Measurements from ENCODE around the gene SNAI3.
A peak's percentile ranks its signal among the peaks of the same experiment; 100 is the strongest.

SNAI3 gene

GRCh38 chr16:88642881-88643643, 43.2 kb downstream of the SNAI3 start:
- Histone ChIP-seq H3K9me3 (ENCODE audit: control insufficient read depth, insufficient read depth, low read length) (no peaks in the 10 kb centered on the region), H3K36me3 (ENCODE audit: control insufficient read depth, insufficient read depth, low read length) (peaks cover 4% of the 10 kb centered on the region; the same call in 1 of the 2 replicates), H3K4me1 (ENCODE audit: control insufficient read depth, insufficient read depth, low read length) (peaks cover 17% of the 10 kb centered on the region), H3K27me3 (ENCODE audit: control insufficient read depth, insufficient read depth, low read length) (no peaks in the 10 kb centered on the region), H3K4me3 (ENCODE audit: low read depth, low read length) (no peak overlapping the region), H3K27ac (ENCODE audit: low read depth, low read length) (no peak overlapping the region), H3K9ac (ENCODE audit: low read depth, low read length) (no peak overlapping the region)

- Histone ChIP-seq H3K27me3 (ENCODE audit: control insufficient read depth, insufficient read depth, low read length) (0 out of 2 replicates have a peak, but pooled peaks cover 2% of the 10 kb centered on the region), H3K4me3 (ENCODE audit: low read depth, low read length) (no peak overlapping the region), H3K27ac (ENCODE audit: low read depth, low read length) (no peak overlapping the region), H3K9ac (ENCODE audit: low read depth, low read length) (no peak overlapping the region), H3K9me3 (ENCODE audit: control insufficient read depth, insufficient read depth, low read length) (no peaks in the 10 kb centered on the region), H3K4me1 (ENCODE audit: control insufficient read depth, insufficient read depth, low read length) (peaks cover 22% of the 10 kb centered on the region), H3K36me3 (ENCODE audit: control insufficient read depth, insufficient read depth, low read length) (peaks cover 4% of the 10 kb centered on the region; the same call in 1 of the 2 replicates)
Observed at GRCh38 chr16:88640498-88641247, 45.6 kb downstream of the SNAI3 start.

- Histone ChIP-seq H3K4me3 (ENCODE audit: low read depth, low read length) (no peak overlapping the region), H3K27ac (ENCODE audit: low read depth, low read length) (no peak overlapping the region), H3K9me3 (ENCODE audit: control insufficient read depth, insufficient read depth, low read length) (no peaks in the 10 kb centered on the region), H3K4me1 (ENCODE audit: control insufficient read depth, insufficient read depth, low read length) (peaks cover 22% of the 10 kb centered on the region), H3K36me3 (ENCODE audit: control insufficient read depth, insufficient read depth, low read length) (peaks cover 4% of the 10 kb centered on the region; the same call in 1 of the 2 replicates), H3K9ac (ENCODE audit: low read depth, low read length) (no peak overlapping the region), H3K27me3 (ENCODE audit: control insufficient read depth, insufficient read depth, low read length) (peaks cover 8% of the 10 kb centered on the region; the same call in 1 of the 2 replicates)
Observed at GRCh38 chr16:88640039-88640495, 46.2 kb downstream of the SNAI3 start.

DNA sequence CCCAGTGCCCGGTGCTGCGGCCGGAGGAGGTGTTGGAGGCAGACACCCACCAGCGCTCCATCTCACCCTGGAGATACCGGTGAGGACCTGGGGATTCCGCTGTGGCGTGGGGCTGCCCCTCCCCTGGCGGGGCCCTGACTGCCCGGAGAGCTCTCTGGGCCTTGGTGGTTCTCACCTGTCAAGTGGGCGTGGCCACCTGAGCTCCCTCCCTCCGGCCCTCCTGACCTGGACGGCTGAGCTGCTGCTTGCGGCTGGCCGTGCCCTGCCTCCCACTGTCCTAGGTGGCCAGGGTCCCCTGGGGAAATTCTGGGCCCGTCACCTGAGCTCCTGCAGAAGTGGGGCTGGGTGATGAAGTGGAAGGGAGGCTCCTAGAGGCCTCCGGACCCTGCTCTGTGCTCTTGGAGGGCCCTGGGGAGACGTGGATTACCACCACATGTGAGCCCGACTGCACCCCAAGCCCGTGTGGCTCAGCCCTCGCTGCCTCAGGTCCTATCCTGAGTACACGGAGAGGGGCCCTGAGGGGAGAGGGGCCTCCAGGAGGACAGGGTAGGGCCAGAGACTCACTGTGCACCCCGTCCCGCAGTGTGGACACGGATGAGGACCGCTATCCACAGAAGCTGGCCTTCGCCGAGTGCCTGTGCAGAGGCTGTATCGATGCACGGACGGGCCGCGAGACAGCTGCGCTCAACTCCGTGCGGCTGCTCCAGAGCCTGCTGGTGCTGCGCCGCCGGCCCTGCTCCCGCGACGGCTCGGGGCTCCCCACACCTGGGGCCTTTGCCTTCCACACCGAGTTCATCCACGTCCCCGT, 46.9 kb downstream of the SNAI3 start:
- Histone ChIP-seq H3K9me3 (ENCODE audit: control insufficient read depth, insufficient read depth, low read length) (no peaks in the 10 kb centered on the region), H3K27ac (ENCODE audit: low read depth, low read length) (no peak overlapping the region), H3K27me3 (ENCODE audit: control insufficient read depth, insufficient read depth, low read length) (peaks cover 10% of the 10 kb centered on the region; the same call in 1 of the 2 replicates), H3K4me3 (ENCODE audit: low read depth, low read length) (peak overlapping the region; percentile 8; the same call in 1 of the 2 replicates), H3K36me3 (ENCODE audit: control insufficient read depth, insufficient read depth, low read length) (peaks cover 4% of the 10 kb centered on the region; the same call in 1 of the 2 replicates), H3K4me1 (ENCODE audit: control insufficient read depth, insufficient read depth, low read length) (peaks cover 22% of the 10 kb centered on the region), H3K9ac (ENCODE audit: low read depth, low read length) (no peak overlapping the region)

- Histone ChIP-seq H3K9me3 (ENCODE audit: control insufficient read depth, insufficient read depth, low read length) (no peaks in the 10 kb centered on the region), H3K27me3 (ENCODE audit: control insufficient read depth, insufficient read depth, low read length) (peaks cover 10% of the 10 kb centered on the region; the same call in 1 of the 2 replicates), H3K9ac (ENCODE audit: low read depth, low read length) (no peak within 1 kb of the TSS), H3K36me3 (ENCODE audit: control insufficient read depth, insufficient read depth, low read length) (no peaks in the 10 kb centered on the region), H3K27ac (ENCODE audit: low read depth, low read length) (no peak within 1 kb of the TSS), H3K4me3 (ENCODE audit: low read depth, low read length) (peak within 1 kb of the TSS; percentile 8; the same call in 1 of the 2 replicates), H3K4me1 (ENCODE audit: control insufficient read depth, insufficient read depth, low read length) (peaks cover 22% of the 10 kb centered on the region)
Observed at GRCh38 chr16:88638323-88639230, 47.7 kb downstream of the SNAI3 start, which contains the start of gene IL17C. TSS of gene IL17C (plus strand) at chr16:88638572. CDS start at chr16:88638642, 70 bp downstream.

GRCh38 chr16:88636488-88637265, 49.6 kb downstream of the SNAI3 start:
- Histone ChIP-seq H3K27me3 (ENCODE audit: control insufficient read depth, insufficient read depth, low read length) (peaks cover 10% of the 10 kb centered on the region; the same call in 1 of the 2 replicates), H3K9me3 (ENCODE audit: control insufficient read depth, insufficient read depth, low read length) (no peaks in the 10 kb centered on the region), H3K4me1 (ENCODE audit: control insufficient read depth, insufficient read depth, low read length) (peaks cover 22% of the 10 kb centered on the region), H3K36me3 (ENCODE audit: control insufficient read depth, insufficient read depth, low read length) (peaks cover 10% of the 10 kb centered on the region), H3K9ac (ENCODE audit: low read depth, low read length) (no peak overlapping the region), H3K27ac (ENCODE audit: low read depth, low read length) (no peak overlapping the region), H3K4me3 (ENCODE audit: low read depth, low read length) (no peak overlapping the region)

GRCh38 chr16:88635671-88636319, 50.5 kb downstream of the SNAI3 start:
- Histone ChIP-seq H3K4me1 (ENCODE audit: control insufficient read depth, insufficient read depth, low read length) (peaks cover 22% of the 10 kb centered on the region), H3K36me3 (ENCODE audit: control insufficient read depth, insufficient read depth, low read length) (peaks cover 18% of the 10 kb centered on the region), H3K4me3 (ENCODE audit: low read depth, low read length) (no peak overlapping the region), H3K27me3 (ENCODE audit: control insufficient read depth, insufficient read depth, low read length) (peaks cover 10% of the 10 kb centered on the region; the same call in 1 of the 2 replicates), H3K27ac (ENCODE audit: low read depth, low read length) (no peak overlapping the region), H3K9ac (ENCODE audit: low read depth, low read length) (no peak overlapping the region), H3K9me3 (ENCODE audit: control insufficient read depth, insufficient read depth, low read length) (no peaks in the 10 kb centered on the region)

GRCh38 chr16:88634994-88635670, 51.2 kb downstream of the SNAI3 start:
- Histone ChIP-seq H3K4me3 (ENCODE audit: low read depth, low read length) (peak overlapping the region; percentile 74), H3K27me3 (ENCODE audit: control insufficient read depth, insufficient read depth, low read length) (peaks cover 10% of the 10 kb centered on the region; the same call in 1 of the 2 replicates), H3K27ac (ENCODE audit: low read depth, low read length) (peak overlapping the region; percentile 36), H3K9ac (ENCODE audit: low read depth, low read length) (no peak overlapping the region), H3K4me1 (ENCODE audit: control insufficient read depth, insufficient read depth, low read length) (peaks cover 22% of the 10 kb centered on the region), H3K36me3 (ENCODE audit: control insufficient read depth, insufficient read depth, low read length) (peaks cover 22% of the 10 kb centered on the region), H3K9me3 (ENCODE audit: control insufficient read depth, insufficient read depth, low read length) (no peaks in the 10 kb centered on the region)

All from HUES48 (cell line).